Inflammatory macrophage (primary cell): ENCODE results near the gene C1orf56.

Source experiments
- DNase-seq, 2 donors: peaks; one replicate each; pipeline ENCODE4 v3.0.0-alpha.2; 2020 to 2022

C1orf56 gene

DNA sequence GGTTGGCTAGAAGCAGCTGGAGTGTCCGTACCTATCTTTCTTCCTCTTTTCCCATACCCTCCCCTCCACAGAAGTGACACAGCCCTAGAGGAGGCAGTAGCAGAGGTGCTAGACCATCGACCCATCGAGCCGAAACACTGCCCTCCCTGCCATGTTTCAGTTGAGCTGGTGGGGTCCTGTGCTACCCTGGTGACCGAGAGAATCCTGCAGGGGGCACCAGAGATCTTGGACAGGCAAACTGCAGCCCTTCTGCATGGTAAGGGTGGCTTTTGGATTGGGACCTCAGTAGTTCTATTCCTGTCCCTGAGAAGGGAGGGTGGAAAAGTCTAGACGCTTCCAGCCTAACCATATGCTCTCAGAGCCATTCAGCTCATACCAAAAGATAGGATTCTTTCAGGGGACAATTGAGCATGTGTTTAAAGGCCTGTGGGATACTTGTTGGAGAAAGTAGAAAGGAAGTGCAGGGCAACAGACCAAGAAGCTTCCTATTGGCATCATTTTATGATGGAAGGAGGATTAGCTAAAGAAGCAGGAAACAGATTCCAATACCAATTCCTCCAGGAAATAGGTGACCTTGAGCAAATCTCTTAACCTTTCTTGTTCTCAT lies 22.9 kb upstream of the C1orf56 start:
- peak; percentile 76 to 82 for DNase-seq

DNA sequence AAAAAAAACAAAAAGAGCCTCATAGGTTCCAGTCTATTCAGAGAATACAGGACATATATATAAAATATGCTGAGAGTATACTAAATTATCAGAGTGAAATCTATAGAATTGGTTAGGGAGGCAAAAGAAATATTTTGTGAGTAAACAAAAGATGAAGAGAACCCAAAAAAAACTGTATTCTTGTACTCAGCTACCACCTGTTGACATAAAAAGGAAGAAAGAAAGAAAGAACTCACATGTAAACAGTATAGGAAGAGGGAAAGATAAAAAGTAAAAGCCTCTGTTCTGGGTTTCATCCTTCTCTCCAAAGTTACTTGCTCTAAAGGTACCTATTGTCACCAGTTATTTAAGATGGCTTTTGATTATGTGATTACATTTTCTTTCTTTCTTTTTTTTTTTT lies 21.1 kb upstream of the C1orf56 start:
- no peak for DNase-seq

DNA sequence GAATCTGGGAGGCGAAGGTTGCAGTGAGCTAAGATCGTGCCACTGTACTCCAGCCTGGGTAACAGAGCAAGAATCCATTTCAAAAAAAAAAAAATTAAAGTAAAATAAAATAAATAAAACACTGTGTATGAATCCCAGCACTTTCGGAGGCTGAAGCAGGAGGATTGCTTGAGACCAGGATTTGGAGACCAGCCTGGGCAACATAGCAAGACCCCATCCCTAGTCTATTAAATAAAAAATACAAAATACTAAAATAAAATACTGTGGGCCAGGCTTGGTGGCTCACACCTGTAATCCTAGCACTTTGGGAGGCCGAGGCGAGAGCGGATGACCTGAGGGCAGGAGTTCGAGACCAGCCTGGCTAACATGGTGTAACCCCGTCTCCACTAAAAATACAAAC lies 15.4 kb upstream of the C1orf56 start:
- no peak for DNase-seq

DNA sequence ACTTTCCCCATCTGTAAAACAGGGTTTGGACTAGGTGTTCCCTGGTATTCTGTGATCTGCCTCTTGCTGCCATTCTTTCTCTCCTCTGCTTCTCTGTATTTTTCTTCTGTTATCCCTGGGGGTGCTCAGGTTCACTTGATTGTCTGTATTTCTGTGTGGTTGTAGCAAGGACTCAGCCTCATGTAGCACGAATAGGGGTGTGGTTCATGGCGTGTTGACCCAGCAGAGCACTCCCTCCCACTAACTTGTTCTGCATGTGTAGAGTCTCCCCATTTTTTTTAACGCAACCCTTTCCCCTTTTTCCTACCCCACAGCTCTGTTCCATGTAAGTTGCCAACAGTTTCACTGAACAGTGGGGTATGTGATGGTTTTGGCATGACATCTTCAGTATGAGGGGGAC lies 12.4 kb upstream of the C1orf56 start:
- no peak for DNase-seq

DNA sequence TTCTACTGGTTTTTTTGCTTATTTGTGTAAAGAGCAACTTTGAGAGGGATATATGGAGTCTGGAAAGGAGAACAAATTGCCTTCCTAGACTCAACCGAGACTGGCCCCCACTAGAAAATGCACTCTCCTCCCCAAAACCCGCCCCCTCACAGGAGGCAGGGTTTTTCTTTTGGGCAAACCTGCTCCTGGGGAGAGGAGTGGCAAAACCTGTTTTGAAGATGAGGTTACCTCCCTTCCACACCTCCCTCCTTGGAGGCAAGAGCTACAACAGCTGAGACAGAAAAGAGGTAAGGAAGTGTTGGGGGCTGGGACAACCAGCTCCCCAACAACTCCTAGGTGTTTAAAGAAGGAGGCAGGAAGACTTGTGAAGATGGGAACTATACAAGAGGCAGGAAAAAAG lies 11.2 kb upstream of the C1orf56 start, which contains the start of gene BNIPL:
Gene BNIPL (plus strand): TSS at position 231 of the 400 bp plus-strand sequence. CDS start 140 bp downstream, at position 371.
- no peak for DNase-seq

DNA sequence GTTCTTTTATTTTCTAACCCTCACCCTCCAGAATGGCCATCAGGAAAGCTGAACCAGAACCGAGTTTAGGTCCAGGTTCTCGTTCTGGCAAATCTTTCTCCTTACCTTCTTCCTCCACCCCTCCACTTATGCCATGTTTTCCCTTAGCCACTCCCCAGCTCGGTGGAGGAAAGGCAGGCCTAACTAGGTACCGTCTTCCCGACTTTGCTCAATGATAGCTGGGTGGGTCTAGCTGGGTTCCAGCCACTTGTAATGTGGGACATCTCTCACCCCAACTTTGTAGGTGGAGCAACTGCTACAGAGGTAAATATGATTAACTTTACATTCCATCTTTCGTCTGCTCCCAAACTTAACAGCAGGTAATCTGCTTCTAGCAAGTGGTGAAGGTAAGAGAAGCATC lies 10.5 kb upstream of the C1orf56 start:
- DNase-seq: no peak

DNA sequence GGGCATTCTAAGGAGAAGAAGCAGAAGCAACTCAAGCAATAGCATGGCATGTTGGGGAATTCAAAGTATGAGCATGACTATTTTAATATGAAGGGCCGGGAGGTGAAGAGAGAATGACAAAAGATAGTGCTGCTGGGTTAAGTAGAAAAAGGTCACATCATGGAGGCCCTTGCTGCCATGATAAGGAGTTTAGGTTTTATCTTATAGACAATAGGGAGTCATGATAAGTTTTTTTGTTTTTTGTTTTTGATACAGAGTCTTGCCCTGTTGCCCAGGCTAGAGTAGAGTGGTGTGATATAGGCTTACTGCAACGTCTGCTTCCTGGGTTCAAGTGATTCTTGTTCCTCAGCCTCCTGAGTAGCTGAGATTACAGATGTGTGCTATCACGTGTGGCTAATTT lies 8.0 kb upstream of the C1orf56 start:
- DNase-seq: no peak

DNA sequence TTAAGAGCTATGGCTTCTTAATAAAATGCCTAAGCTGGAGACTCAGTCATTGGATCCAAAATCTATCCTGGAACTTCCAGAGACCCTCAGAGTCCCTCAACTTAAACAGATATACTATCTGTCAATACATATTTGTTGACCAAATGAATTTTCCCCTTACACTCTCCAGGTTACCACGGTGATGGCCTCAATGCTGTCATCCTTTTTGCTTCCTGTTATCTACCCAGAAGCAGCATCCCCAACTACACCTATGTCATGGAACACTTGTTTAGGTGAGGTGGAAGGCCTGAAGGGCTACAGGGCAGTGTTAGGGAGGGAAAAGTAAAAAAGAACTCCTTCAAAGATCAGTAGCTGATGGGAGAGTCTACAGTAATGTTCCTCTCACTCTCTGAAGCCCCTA lies 4.4 kb upstream of the C1orf56 start:
- no peak for DNase-seq

DNA sequence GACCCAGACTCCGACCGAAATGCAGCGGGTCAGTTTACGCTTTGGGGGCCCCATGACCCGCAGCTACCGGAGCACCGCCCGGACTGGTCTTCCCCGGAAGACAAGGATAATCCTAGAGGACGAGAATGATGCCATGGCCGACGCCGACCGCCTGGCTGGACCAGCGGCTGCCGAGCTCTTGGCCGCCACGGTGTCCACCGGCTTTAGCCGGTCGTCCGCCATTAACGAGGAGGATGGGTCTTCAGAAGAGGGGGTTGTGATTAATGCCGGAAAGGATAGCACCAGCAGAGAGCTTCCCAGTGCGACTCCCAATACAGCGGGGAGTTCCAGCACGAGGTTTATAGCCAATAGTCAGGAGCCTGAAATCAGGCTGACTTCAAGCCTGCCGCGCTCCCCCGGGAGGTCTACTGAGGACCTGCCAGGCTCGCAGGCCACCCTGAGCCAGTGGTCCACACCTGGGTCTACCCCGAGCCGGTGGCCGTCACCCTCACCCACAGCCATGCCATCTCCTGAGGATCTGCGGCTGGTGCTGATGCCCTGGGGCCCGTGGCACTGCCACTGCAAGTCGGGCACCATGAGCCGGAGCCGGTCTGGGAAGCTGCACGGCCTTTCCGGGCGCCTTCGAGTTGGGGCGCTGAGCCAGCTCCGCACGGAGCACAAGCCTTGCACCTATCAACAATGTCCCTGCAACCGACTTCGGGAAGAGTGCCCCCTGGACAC lies 534 bp downstream of the C1orf56 start:
- DNase-seq: peak; percentile 52 to 63

DNA sequence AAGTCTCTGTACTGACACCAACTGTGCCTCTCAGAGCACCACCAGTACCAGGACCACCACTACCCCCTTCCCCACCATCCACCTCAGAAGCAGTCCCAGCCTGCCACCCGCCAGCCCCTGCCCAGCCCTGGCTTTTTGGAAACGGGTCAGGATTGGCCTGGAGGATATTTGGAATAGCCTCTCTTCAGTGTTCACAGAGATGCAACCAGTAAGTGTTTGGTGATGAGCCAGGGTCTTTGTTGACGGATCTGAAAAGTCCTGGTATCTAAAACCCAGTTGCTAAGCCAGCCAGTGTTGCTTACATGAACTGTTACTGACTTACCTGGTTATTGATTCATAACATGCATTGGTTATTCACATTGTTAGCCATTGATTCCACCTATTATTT lies 1.1 kb downstream of the C1orf56 start:
- no peak for DNase-seq

DNA sequence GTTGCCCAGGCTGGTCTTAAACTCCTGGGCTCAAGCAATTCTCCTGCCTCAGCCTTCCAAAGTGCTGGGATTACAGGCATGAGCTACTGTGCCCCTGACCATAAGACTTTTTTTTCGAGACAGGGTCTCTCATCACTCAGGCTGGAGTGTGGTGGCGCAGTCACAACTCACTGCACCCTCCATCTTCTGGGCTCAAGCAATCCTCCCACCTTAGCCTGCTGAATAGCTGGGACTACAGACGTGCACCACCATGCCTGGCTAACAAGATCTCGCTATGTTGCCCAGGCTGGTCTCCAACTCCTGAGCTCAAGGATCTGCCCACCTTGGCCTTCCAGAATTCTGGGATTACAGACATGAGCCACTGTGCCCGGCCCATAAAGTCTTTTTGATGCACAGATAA lies 1.9 kb downstream of the C1orf56 start:
- no peak for DNase-seq

DNA sequence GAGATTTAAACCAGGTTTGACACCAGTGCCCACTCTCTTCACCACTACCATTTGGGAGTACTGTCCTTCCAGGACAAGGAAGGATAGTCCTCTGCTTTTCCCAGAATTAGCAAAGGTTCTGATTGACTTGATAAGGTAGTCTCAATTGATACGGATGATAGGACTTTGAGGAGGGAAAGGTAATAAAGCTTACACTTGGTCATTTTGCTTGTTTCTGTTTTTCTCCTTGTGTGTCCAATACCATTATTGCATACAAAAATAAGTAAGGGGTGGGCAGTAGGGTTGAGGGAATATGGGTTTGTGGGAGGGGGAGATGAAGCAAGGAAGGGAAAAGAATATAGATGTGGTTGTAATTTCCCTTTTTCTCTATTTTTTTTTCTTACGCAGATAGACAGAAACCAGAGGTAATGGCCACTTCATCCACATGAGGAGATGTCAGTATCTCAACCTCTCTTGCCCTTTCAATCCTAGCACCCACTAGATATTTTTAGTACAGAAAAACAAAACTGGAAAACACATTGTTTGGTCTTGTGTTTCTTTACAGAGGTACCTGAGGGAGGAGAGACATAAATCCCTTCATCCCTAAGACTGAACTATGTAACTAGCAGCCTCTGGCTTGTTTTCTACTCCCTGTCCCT lies 2.6 kb downstream of the C1orf56 start:
- no peak for DNase-seq

DNA sequence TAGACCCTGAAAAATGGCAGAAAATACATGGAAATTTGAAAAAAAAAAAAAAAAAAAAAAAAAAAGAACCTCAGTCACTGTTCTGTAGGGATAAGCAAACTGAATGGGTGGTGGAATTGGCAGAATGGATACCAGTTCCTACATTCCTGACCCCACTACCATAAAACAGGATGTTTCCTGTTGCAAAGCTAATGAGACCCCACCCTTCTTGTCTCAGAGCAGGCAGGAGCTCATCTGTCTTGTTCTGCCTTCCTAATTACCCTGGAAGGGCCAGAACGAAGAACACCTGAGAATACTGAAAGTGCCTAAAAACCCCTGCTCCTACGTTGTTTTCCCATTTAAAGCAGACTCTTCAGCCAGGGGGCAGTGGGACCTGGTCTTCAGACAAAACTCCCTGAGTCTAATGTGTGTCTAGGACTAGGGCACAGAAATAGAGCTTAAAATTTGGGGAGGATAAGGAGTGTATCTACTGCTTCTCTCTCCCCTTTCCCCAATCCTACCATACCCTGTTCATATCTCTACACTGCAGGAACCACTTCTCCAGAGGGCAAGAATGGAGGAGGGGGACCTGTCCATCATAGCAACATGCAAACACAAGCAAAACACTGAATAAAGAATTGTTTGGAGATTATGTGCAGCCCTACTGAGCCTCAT lies 3.9 kb downstream of the C1orf56 start:
- no peak for DNase-seq

DNA sequence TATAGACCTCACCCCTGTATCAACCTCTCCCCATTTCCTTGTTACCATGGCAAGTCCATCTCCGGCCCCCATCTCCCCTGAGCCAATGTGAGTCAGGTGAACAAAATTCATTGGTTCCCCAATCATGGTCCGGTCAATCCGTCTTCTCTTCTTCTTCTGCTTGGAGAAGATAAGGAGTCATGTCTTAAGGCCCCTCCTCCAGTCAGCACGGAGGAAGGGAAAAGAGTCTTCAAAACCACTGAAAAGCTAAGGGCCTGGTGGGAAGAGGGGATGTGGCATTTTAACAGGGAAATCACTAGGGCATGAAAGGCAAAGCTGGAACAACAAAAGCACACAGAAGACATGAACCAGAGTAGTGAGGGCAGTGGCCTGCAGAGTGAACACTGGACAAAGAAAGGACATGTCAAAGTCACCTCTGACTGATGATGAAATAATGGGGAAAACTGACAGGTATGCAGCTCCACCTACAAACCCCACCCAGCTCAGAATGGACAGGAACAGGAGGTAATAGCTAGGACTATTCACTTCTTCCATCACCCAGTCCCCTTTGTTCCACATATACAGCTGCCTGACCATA lies 7.5 kb downstream of the C1orf56 start:
- no peak for DNase-seq

DNA sequence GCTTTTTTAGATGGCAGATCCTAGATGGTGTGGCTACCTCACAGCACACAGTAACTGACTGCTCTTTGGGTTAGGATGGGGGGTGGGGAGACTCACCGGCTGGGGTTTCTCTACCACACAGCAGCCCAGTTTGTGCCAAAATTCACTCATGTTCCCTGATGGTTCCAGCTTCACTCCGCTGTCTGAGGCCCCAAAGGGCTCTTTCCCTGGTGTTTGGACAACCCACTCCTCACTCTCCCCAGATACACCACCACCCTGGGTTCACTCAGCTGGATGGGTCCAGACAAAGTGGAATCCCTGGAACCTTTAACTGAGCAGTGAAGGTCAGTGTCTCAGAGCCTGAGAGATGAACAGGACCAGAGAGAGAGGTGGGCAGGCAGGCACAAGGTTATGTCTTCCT lies 8.0 kb downstream of the C1orf56 start:
- no peak for DNase-seq

DNA sequence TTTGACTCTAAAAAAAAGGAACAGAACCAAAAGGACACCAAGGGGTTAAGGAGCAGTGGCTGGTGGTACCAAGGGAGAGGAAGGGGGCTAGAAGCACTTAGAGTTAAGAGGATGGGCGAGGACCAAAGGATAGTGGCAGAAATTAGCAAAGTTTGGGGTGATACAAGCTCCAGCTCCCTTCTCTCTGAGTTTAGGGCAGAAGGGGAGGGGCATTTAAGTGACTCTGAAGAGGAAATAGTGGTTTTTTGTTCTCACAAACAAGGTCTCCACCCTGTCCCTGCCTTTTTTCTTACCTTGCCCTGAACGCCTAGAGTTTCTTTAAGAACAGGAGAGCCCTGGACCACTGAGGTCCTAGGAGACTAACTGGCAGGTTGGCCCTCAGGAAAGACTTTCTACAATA lies 8.6 kb downstream of the C1orf56 start:
- DNase-seq: no peak

DNA sequence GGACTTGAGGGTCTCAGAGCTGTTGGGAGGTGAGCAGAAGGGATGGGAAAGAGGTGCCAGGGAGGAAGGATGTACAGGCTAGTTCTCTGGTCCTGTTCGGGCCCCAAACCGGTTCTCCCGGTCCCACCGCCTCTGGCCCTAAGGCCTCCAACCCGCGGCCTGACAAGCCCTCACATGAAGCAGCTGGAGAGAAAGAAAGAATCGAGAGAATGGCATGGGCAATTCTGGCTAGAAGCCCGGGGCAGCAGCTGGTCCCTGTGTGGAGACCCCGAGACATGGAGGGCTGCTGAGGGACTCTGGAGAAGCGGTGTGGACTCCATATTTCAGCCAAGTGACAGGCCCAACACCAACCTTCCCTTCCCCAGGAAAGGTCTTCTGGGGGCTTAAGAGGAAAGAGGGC lies 11.1 kb downstream of the C1orf56 start:
- no peak for DNase-seq

DNA sequence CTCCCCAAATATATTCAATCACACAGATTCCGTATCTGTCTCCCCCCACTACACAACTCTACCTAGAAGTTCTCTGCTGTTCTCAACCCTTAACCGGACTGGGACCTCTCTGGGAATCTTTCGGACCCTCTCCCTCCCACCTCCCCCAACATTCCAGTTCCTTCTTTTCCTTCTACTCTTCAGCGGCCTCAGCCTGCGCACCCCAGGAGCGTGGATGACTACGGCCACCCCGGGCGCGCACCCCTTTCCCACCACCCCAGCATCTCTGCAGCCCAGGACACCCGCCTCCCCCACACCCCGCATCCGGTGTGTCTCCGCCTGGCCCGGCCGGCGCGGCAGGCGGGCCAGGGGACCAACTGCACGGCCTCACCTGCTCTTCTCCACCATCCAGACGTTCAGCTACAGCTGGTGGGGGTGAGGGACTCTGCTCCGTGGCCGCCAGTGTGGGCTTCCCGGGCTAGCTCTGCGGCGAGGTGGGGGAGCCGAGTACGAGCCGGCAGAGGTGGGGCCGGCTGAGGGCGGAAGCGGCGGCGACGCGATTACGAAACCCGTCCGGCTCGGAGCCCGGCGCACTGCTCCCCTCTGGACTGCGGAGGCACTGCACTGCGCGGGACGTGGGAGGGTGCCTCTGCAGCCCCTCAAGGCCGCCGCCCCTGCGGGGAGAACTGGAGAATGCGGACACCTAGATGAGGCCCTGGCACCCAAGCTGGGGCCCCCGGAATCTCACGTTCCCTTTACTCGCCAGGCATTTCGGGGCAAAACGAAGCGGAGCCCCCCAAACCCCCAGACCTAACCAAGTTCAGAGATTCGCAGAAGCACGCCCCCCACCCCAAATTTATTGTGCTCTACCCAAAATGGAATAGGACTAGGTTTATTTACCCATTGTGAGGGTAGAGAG lies 11.8 kb downstream of the C1orf56 start, which contains the start of gene CDC42SE1:
Gene CDC42SE1 (minus strand): TSS at position 514 of the 898 bp plus-strand sequence. CDS start 3,892 bp downstream, outside the sequence.
- DNase-seq: peak; percentile 85 to 90

DNA sequence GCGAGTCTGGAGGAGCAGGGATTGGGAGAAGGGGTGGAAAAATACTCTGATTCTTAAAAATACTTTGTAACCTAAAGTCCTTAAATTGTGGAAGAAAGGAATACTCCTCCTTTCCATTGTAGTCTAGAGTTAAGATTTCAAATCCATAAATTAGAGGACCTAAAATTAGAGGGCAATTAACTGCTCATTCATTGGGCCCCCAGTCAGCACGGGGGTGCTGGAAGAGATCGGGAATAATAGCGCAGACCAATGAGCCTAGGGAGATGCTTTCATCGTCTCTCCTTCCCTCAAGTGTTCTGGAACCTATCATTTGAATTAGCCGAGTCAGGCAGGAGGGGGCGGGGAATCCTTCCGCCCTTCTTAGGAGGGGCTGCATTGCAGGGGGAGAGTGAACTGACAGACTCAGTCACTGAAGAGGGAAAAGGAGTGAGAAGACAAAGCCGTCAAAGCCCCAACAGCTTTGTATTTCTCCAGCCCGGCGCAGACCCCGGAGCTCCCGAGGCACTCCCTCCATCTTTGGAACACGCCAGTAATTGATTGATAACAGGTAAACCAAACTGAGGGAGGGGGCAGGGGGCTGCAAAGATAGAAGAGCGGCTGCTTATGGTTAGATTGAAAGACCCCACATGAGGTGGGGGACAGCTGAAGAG lies 12.6 kb downstream of the C1orf56 start, which contains the start of gene MLLT11:
Gene MLLT11 (plus strand): TSS at position 391 of the 650 bp plus-strand sequence. CDS start 6,828 bp downstream, outside the sequence.
- DNase-seq: no peak

DNA sequence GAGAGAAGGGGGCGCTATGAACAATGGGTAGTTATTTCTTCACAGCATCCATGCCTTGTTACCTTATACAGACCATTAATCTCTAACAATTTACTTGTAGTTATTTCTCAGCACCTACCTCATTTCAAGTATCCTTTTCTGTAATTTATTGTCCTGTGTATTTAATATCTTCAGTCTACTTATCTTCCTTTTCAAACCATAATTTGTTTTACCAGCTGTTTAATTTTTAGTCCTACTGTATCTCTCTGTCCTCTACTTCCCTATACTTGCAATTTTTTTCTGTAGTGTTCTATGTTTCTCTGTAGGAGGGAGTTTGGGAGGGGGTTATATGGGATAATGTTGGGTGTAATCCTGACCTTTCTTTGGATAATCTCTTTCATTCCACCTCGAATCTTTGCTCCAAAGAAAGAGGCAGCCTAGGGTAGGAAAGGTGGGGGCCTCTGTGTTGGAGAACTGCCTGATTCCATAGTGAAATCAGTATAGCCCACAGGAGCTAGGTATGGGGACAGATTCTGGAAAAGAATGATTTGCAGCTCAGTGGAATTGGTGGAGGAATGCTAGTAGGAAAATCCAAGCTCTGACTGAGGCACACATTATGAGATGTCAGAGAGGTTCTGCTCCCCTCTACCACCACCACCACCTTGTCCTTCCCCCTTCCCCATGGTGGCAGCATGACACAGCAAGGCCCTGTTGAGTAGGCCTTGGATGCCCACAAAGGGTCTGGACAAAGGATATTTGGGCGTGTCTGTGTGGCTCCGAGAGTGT lies 13.3 kb downstream of the C1orf56 start:
- no peak for DNase-seq
